PFSK-1 (cell line): Measurements from ENCODE around the gene SLC5A1.

ENCODE experiments used
- FOXP2 ChIP-seq: optimal IDR thresholded peaks from 2 replicates; pipeline ENCODE3; 2011; ENCODE audit warnings: borderline replicate concordance, control low read depth, inconsistent platforms; ENCODE audit not compliant: insufficient read depth; ENCODE audit errors: extremely low read length, extremely low read depth
- POLR2AphosphoS5 ChIP-seq: IDR thresholded peaks from 2 replicates; pipeline ENCODE4 v1.6.1; 2012; ENCODE audit warnings: low read depth, mild to moderate bottlenecking, control low read depth, low read length, moderate library complexity
- REST ChIP-seq, 2 experiments: IDR thresholded peaks; 2 replicates each; pipeline versions ENCODE4 v1.6.1 to v1.8.0; 2011 to 2012; ENCODE audit warnings: low read depth in 2 of 2, low read length in 2 of 2, control low read depth in 1 of 2, inconsistent platforms in 1 of 2, mild to moderate bottlenecking in 1 of 2, moderate library complexity in 1 of 2; ENCODE audit not compliant: insufficient read depth in 1 of 2
- SIN3A ChIP-seq: IDR thresholded peaks from 2 replicates; pipeline ENCODE4 v1.6.1; 2012; ENCODE audit warnings: mild to moderate bottlenecking, low read length, moderate library complexity, borderline replicate concordance; ENCODE audit not compliant: insufficient read depth
- TAF1 ChIP-seq: IDR thresholded peaks from 2 replicates; pipeline ENCODE4 v1.6.1; 2012; ENCODE audit warnings: low read length, control low read depth, borderline replicate concordance; ENCODE audit not compliant: insufficient read depth

The SLC5A1 gene

DNA sequence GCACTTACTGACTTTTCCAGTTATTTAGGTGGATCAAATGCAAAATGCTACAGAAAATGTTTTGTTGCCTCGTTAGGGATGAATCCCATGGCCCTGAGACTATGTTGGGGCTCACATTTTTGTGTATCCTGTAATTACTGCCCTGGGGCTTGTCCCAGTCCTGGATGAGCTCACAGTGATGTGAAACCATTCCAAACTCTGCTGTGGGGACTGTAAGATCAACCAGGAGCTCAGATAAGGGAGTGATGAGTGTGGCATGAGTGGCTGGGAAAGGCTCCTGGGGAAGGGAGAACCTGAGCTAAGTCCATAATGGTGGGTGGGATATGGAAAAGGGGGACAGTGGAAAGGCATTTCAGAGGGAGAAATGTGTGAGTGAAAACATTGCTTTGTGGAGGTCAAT lies 54.0 kb downstream of the SLC5A1 start:
- TF ChIP-seq TAF1 (no peak), SIN3A (no peak), REST (IDR thresholded peaks at IDR 0.05; ENCODE audit: insufficient read depth in 1 of 2, low read depth in 2 of 2, low read length in 2 of 2) (no peak), POLR2AphosphoS5 (no peak), FOXP2 (no peak)

GRCh38 chr22:32097881-32098499 lies 54.9 kb downstream of the SLC5A1 start:
- TF ChIP-seq FOXP2, result no peak
- no peak for TF ChIP-seq SIN3A
- no peak for TF ChIP-seq POLR2AphosphoS5
- no peak for TF ChIP-seq REST (IDR thresholded peaks at IDR 0.05; ENCODE audit: insufficient read depth in 1 of 2, low read depth in 2 of 2, low read length in 2 of 2)
- TF ChIP-seq TAF1, result no peak

DNA sequence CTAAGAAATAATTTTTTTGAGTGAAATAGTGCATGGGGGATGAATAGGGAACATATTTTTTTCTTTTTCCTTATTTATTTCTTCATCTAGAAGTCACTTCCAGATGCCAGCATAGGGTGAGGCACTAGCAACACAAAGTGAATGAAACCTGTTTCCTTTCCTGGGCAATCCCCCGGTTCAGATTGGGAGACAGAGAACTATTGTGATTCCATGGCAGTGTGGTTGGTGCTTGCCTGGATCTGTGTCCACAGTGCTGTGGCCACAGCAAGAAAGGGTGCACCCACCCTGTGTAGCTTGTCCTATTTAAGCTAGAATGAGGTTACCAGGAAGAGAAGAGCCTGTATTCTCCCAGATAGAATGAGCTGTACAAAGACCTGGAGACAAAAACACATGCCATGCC lies 57.6 kb downstream of the SLC5A1 start:
- no peak for TF ChIP-seq FOXP2
- TF ChIP-seq POLR2AphosphoS5, result no peak
- TF ChIP-seq SIN3A, result no peak
- TF ChIP-seq TAF1, result no peak
- TF ChIP-seq REST (IDR thresholded peaks at IDR 0.05; ENCODE audit: insufficient read depth in 1 of 2, low read depth in 2 of 2, low read length in 2 of 2), result no peak

DNA sequence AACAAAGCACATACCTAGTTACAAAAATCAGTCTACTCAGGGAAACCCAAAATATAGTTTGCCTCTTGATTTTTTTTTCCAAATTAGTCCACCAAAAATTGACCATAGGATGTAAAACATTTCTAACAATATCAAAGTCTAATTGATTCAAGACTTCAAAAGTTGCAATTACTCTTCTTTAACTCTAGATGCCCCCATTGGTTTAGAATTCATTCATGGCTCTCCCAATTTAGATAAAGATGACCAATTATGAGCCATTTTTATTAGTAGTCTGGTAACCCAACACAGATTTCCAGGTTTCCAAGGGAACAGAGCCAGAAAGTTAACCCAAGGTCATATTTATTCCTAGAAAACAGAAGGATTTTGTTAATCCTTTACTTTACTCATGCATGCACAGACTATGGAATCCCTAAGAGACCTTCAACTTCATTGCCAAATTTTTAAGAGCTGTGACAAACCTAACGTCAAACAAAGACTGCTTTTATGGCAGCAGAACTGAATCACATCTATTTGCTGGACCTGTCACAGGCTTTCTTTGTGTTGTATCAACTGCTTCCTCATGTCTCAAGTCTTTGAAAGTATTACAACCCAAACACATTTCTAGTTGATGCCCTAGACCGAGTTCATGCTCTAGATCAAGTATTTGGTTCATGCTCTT lies 60.7 kb downstream of the SLC5A1 start:
- TF ChIP-seq SIN3A (no peak), FOXP2 (no peak), TAF1 (no peak), REST (IDR thresholded peaks at IDR 0.05; ENCODE audit: insufficient read depth in 1 of 2, low read depth in 2 of 2, low read length in 2 of 2) (no peak), POLR2AphosphoS5 (no peak)
